ENCODE data around the gene DUS3L.

The DUS3L gene

DNA sequence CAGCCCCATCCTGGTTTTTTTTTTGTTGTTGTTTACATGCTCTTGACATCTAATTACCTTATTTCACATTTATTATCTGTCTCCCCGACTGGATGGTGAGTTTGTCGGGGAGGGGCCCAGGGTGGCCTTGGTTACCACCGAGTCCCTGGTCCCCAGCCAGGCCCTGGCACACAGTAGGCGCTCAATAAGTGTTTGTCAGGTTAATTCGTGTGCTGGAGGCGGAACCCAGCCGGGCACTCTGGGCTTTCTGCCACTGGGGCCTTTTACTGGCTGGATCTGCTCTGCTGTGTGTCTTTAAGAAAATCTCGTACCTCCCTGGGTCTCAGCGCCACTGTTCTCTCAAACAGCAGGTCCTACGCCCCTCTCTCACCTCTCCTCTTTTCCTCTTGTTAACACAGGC is 18.5 kb upstream of the DUS3L start:
- H3K4me3 ChIP-seq (ENCODE audit: low read depth, low read length): no peak overlapping the region
- in situ Hi-C loops (cut with HindIII; ENCODE audit: low sequenced_read_pairs): no loop called here
- no peak for TF ChIP-seq CTCF (IDR thresholded peaks at IDR 0.05; ENCODE audit: low read depth, low read length, missing control alignments)
- DNase-seq (ENCODE audit: low read depth): no peak

DNA sequence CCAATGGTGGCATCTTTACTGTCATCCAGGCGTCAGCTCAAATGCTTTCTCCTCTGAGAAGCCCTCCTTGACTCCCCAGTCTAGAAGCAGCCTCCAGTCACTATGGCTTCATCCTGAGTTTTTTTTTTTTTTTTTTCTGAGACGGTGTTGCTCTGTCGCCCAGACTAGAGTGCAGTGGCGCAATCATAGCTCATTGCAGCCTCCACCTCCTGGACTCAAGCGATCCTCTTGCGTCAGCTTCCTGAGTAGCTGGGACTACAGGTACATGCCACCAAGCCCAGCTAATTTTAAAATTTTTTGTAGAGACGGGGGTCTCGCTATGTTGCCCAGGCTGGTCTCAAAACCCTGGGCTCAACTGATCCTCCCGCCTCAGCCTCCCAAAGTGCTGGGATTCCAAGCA is 18.1 kb upstream of the DUS3L start:
- in situ Hi-C loops (cut with HindIII; ENCODE audit: low sequenced_read_pairs): no loop called here
- no peak for DNase-seq (ENCODE audit: low read depth)
- TF ChIP-seq CTCF (IDR thresholded peaks at IDR 0.05; ENCODE audit: low read depth, low read length, missing control alignments): no peak
- no peak overlapping the region for H3K4me3 ChIP-seq (ENCODE audit: low read depth, low read length)

- in situ Hi-C loops (cut with HindIII; ENCODE audit: low sequenced_read_pairs): no loop called here
- H3K4me3 ChIP-seq (ENCODE audit: low read depth, low read length): no peak overlapping the region
- no peak for TF ChIP-seq CTCF (IDR thresholded peaks at IDR 0.05; ENCODE audit: low read depth, low read length, missing control alignments)
- no peak for DNase-seq (ENCODE audit: low read depth)
Observed at GRCh38 chr19:5808120-5808816, 17.3 kb upstream of the DUS3L start.

GRCh38 chr19:5806905-5807304 is 15.9 kb upstream of the DUS3L start:
- DNase-seq (ENCODE audit: low read depth): no peak
- TF ChIP-seq CTCF (IDR thresholded peaks at IDR 0.05; ENCODE audit: low read depth, low read length, missing control alignments): no peak
- H3K4me3 ChIP-seq (ENCODE audit: low read depth, low read length): no peak overlapping the region
- in situ Hi-C loops (cut with HindIII; ENCODE audit: low sequenced_read_pairs): no loop called here

DNA sequence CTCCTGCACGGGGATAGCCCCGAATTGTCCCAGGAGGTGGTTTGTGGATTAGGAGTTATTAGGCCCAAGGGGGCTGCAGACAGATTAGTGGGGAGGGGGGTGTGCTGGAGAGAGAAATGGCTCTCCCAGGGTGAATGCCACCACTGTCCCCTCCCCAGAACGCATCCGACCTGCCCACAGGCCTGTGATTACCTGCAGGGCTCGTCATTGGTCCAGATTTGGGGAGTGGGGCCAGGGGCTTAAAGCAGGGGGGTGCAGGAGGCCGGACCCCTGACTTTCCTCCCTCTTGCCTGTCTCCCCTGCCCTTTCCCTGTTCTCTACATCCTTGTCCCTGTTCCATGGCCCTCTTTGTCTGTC is 15.1 kb upstream of the DUS3L start:
- TF ChIP-seq CTCF (IDR thresholded peaks at IDR 0.05; ENCODE audit: low read depth, low read length, missing control alignments): no peak
- no peak overlapping the region for H3K4me3 ChIP-seq (ENCODE audit: low read depth, low read length)
- no peak for DNase-seq (ENCODE audit: low read depth)
- in situ Hi-C loops (cut with HindIII; ENCODE audit: low sequenced_read_pairs): no loop called here

DNA sequence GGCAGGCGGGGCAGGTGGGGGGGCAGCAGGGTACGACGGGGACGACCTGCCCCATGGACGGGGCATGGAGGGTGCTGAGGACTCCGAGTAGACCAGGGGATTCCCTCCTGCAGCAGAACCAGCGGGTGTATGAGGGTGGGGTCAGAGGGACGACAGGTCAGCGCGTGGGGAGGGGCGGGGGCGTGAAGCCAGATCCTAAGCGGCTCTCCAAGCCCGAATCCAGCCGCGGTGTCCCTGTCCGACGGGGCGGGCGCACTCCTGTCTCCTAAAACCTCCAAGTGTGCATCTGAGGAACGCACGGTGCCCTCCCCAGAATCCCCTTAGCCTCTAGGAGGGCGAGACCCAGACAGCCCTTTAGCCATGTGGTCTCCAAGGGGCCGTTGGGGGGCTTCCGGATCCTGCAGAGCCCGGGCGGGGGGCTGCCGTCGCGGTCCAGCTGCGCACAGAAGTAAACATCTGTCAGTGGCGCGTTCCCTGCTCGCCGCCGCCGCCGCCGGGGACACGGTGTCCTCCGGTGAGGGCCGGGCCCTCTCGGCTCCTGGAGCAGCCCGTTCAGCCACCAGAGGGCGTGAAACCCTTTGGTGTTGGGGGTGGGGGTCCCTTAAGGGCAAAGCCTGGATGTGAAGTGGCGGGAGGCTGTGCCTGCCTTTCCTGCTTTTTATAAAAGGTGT is 14.6 kb upstream of the DUS3L start:
- DNase-seq (ENCODE audit: low read depth): no peak
- in situ Hi-C loops (cut with HindIII; ENCODE audit: low sequenced_read_pairs): no loop called here
- H3K4me3 ChIP-seq (ENCODE audit: low read depth, low read length): no peak overlapping the region
- peak; percentile 72 for TF ChIP-seq CTCF (IDR thresholded peaks at IDR 0.05; ENCODE audit: low read depth, low read length, missing control alignments)

Data from astrocyte of the cerebellum (primary cell).